Astrocyte of the spinal cord (primary cell): ENCODE measurements around the gene TEDDM1.

Experiments used
- DNase-seq: peaks from one replicate; pipeline ENCODE4 v3.0.0; 2011; ENCODE audit warnings: low read depth, low spot score
- H3K4me3 ChIP-seq: 2 replicates; pipeline ENCODE4 v1.5.1; 2011; ENCODE audit warnings: low read depth, mild to moderate bottlenecking, low read length, moderate library complexity
- CTCF ChIP-seq: IDR thresholded peaks from 2 replicates; pipeline ENCODE4 v1.5.1; 2012; ENCODE audit warnings: low read depth, mild to moderate bottlenecking, low read length, inconsistent platforms
- in situ Hi-C: cut with HindIII; loops from 2 replicates; pipeline ENCODE4 v1.10.0; 2017; ENCODE audit warnings: low sequenced_read_pairs

The TEDDM1 gene

DNA sequence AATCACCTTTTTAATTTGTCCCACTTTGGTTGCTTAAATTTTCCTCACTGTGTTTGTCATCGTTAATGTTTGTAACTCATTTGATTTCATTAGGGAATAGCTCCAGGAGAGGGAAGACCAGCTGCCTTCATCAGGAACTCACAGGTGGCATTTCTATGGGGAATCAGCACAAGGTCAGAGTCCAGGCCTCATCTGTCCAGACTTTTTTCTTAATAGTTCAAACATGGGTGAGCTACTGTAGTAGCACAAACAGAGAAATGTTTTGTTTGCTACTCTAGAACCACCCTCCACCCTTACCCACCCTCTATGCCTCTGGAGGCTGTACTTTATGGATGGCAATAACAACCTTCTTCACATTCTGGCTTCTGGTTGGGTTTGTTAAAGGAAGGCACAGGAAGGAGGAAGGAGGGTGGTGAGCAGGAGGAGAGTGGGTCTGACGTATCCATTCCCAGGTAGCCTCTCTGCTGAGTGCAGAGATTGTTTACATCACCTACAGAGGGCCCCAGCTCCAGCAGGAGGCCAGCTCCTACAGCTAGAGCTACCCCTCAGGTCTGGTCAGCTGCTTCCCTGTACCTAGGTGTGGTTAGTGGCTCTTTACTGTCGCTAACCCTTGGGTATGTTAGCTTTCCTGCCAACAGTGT, 8.1 kb upstream of the TEDDM1 start:
- in situ Hi-C loops = no loop called here
- no peak for TF ChIP-seq CTCF
- no peak for DNase-seq
- H3K4me3 ChIP-seq = no peak overlapping the region

GRCh38 chr1:182407724-182408123, 7.3 kb upstream of the TEDDM1 start:
- H3K4me3 ChIP-seq = no peak overlapping the region
- no peak for DNase-seq
- TF ChIP-seq CTCF = no peak
- in situ Hi-C loops = no loop called here

GRCh38 chr1:182406012-182406411, 5.5 kb upstream of the TEDDM1 start:
- H3K4me3 ChIP-seq = no peak overlapping the region
- in situ Hi-C loops = no loop called here
- TF ChIP-seq CTCF = no peak
- no peak for DNase-seq

DNA sequence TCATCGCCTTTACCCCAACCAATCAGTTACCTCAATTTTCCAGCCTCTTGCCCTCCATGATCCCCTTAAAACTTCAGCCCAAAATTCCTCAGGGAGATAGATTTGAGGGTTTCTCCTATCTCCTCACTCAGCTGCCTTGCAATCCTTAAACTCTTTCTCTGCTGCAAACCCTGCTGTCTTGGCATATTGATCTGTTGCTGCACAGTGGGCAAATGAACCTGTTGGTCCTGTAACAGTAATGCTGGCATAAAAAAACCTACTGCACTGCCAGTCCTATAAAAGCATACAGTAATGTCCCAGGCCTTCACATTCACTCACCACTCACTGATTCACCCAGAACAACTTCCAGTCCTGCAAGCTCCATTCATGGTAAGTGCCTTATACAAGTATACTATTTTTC, 5.1 kb upstream of the TEDDM1 start:
- in situ Hi-C loops = no loop called here

GRCh38 chr1:182404781-182405180, 4.3 kb upstream of the TEDDM1 start:
- no peak for TF ChIP-seq CTCF
- in situ Hi-C loops = no loop called here
- H3K4me3 ChIP-seq = no peak overlapping the region
- no peak for DNase-seq

More for the DNA sequence above, 5.1 kb upstream of the TEDDM1 start:
- TF ChIP-seq CTCF = no peak
- H3K4me3 ChIP-seq = no peak overlapping the region
- no peak for DNase-seq

- TF ChIP-seq CTCF = no peak
Observed at GRCh38 chr1:182397653-182398393, 2.6 kb downstream of the TEDDM1 start.

More at GRCh38 chr1:182397653-182398393, 2.6 kb downstream of the TEDDM1 start:
- DNase-seq = no peak
- H3K4me3 ChIP-seq = no peak overlapping the region
- in situ Hi-C loops = no loop called here
